B cell (primary cell): Measurements from ENCODE around the gene IFT88. TPM values are rescaled to one million over a fixed set of nuclear protein-coding genes. Genes with fewer than 3 reads are reported as not detected.

ENCODE experiments used
- ATAC-seq: fragments of 200-7000 bp; cut with Tn5 transposase; one replicate; pipeline ENCODE4 v1.10.0; 2021; ENCODE audit warnings: low read depth, mild to moderate bottlenecking, moderate number of reproducible peaks, moderate library complexity
- CTCF ChIA-PET: fragments of 350-600 bp; sonication (Branson Sonifier 250); formaldehyde crosslinking; loops from one replicate; lab custom pipeline; 2021; ENCODE audit warnings: antibody characterized with exemption, inconsistent platforms; lab: Charles Lee
- POLR2A ChIA-PET: fragments of 350-600 bp; sonication (Branson Sonifier 250); formaldehyde crosslinking; loops from one replicate; lab custom pipeline; 2021; ENCODE audit warnings: antibody characterized with exemption; lab: Charles Lee
- DNase-seq: peaks from one replicate; pipeline ENCODE4 v3.0.0; 2013
- H2AFZ ChIP-seq: 2 replicates; pipeline ENCODE4 v1.6.1; 2012; ENCODE audit warnings: mild to moderate bottlenecking, low read depth, low read length; ENCODE audit not compliant: insufficient read depth, poor library complexity, severe bottlenecking
- H3K27ac ChIP-seq, 2 donors: 1 replicate in 1 of 2; 2 replicates in 1 of 2; pipeline ENCODE4 v1.5.1; 2012 to 2013; ENCODE audit warnings: low read length in 2 of 2, mild to moderate bottlenecking in 2 of 2, moderate library complexity in 1 of 2
- H3K27me3 ChIP-seq, 4 experiments: fragments of 200-600 bp in 1 of 4; sonication (generic) in 1 of 4; replicated peaks in 1 of 4; 1 replicate in 2 of 4; 2 replicates in 2 of 4; pipeline versions ENCODE4 v1.6.1 to v1.7.0; 2013 to 2016; ENCODE audit warnings: low read length in 3 of 4, mild to moderate bottlenecking in 2 of 4, mixed read lengths in 1 of 4, moderate library complexity in 1 of 4; ENCODE audit not compliant: insufficient read depth in 4 of 4, control insufficient read depth in 3 of 4; ENCODE audit errors: control extremely low read depth in 1 of 4
- H3K36me3 ChIP-seq, 2 experiments: replicated peaks in 1 of 2; 1 replicate in 1 of 2; 2 replicates in 1 of 2; pipeline versions ENCODE4 v1.6.1 to v1.7.1; 2013; ENCODE audit warnings: low read length in 1 of 2; ENCODE audit not compliant: insufficient read depth in 2 of 2, control insufficient read depth in 1 of 2; ENCODE audit errors: control extremely low read depth in 1 of 2, extremely low read depth in 1 of 2
- H3K4me1 ChIP-seq, 2 donors: fragments of 200-600 bp in 1 of 2; sonication (generic) in 1 of 2; 1 replicate in 1 of 2; 2 replicates in 1 of 2; pipeline versions ENCODE4 v1.5.1 to v1.6.1; 2013 to 2017; ENCODE audit warnings: low read length in 2 of 2; ENCODE audit not compliant: control insufficient read depth in 2 of 2, insufficient read depth in 2 of 2
- H3K4me2 ChIP-seq: replicated peaks from 2 replicates; pipeline ENCODE3; 2012; ENCODE audit warnings: mild to moderate bottlenecking, low read depth, low read length; ENCODE audit not compliant: poor library complexity, severe bottlenecking
- H3K4me3 ChIP-seq, 5 experiments: fragments of 200-600 bp in 1 of 5; sonication (generic) in 1 of 5; 1 replicate in 3 of 5; 2 replicates in 2 of 5; pipeline versions ENCODE4 v1.5.1 to v1.7.0; 2011 to 2016; ENCODE audit warnings: low read length in 4 of 5, mild to moderate bottlenecking in 4 of 5, low read depth in 2 of 5, control low read depth in 1 of 5, moderate library complexity in 1 of 5; ENCODE audit not compliant: insufficient read depth in 1 of 5; ENCODE audit errors: control extremely low read depth in 1 of 5, extremely low read depth in 1 of 5
- H3K79me2 ChIP-seq: fragments of 200-600 bp; sonication (generic); one replicate; pipeline ENCODE4 v1.6.0; 2016; ENCODE audit warnings: low read length; ENCODE audit not compliant: control insufficient read depth, insufficient read depth
- H3K9ac ChIP-seq: fragments of 200-600 bp; sonication (generic); 2 replicates; pipeline ENCODE4 v1.6.1; 2017; ENCODE audit warnings: mild to moderate bottlenecking, low read length, moderate library complexity
- H3K9me3 ChIP-seq, 3 donors: one replicate each; pipeline versions ENCODE4 v1.6.1 to v1.7.1; 2013; ENCODE audit warnings: low read length in 2 of 3; ENCODE audit not compliant: control insufficient read depth in 2 of 3, insufficient read depth in 1 of 3; ENCODE audit errors: control extremely low read depth in 1 of 3
- H4K20me1 ChIP-seq: 2 replicates; pipeline ENCODE4 v1.6.0; 2012; ENCODE audit warnings: mild to moderate bottlenecking, low read length; ENCODE audit not compliant: insufficient read depth, control insufficient read depth, poor library complexity, severe bottlenecking
- H3K27ac Mint-ChIP-seq: one replicate; pipeline ENCODE4 v1.8.0; 2021; ENCODE audit warnings: mixed read lengths
- H3K27me3 Mint-ChIP-seq: one replicate; pipeline ENCODE4 v1.8.0; 2021; ENCODE audit warnings: mixed read lengths
- H3K4me1 Mint-ChIP-seq: one replicate; pipeline ENCODE4 v1.8.0; 2021; ENCODE audit warnings: mixed read lengths
- H3K4me3 Mint-ChIP-seq: one replicate; pipeline ENCODE4 v1.8.0; 2021; ENCODE audit warnings: mixed read lengths
- H3K9me3 Mint-ChIP-seq: one replicate; pipeline ENCODE4 v1.8.0; 2022; ENCODE audit warnings: mixed read lengths; ENCODE audit not compliant: insufficient read depth
- EZH2 ChIP-seq: IDR thresholded peaks from 2 replicates; pipeline ENCODE4 v1.6.1; 2012; ENCODE audit warnings: borderline replicate concordance, low read depth, mild to moderate bottlenecking, moderate library complexity, low read length; ENCODE audit not compliant: insufficient read depth, poor library complexity, severe bottlenecking
- WGBS: methylation state at CpG from one replicate; pipeline ENCODE4 v1.1.5; 2013; ENCODE audit warnings: missing lambda C conversion rate; ENCODE audit not compliant: insufficient coverage; 5-methylcytosine and 5-hydroxymethylcytosine counted together
- intact Hi-C: fragments of 100-400 bp; cut with micrococcal nuclease; formaldehyde crosslinking; loops from one replicate; pipeline ENCODE4 v1.10.0; 2022
- polyA plus RNA-seq: library from polyadenylated mRNA; depleted of rRNA; stranded (reverse); fragments of >200 nt; gene quantifications from 2 replicates; pipeline ENCODE4 v1.2.3, GENCODE V29; 2012
- total RNA-seq, 2 donors: library from RNA; stranded (reverse); fragments of 120-200 nt in 1 of 2; gene quantifications; 1 replicate in 1 of 2; 2 replicates in 1 of 2; pipeline versions ENCODE4 v1.2.3 to v1.2.4, GENCODE V29; 2013 to 2022
- TF ChIP-seq, protein P1 (sequence below): fragments of 200-600 bp; IDR thresholded peaks from one replicate; pipeline ENCODE4 v1.8.0; 2022; ENCODE audit warnings: antibody characterized with exemption, mild to moderate bottlenecking

The IFT88 gene
- total and polyA plus RNA-seq, 2 donors (not counting 1 experiment from before 2014, with no cell fraction given) = 8.0 to 23.3 TPM

DNA sequence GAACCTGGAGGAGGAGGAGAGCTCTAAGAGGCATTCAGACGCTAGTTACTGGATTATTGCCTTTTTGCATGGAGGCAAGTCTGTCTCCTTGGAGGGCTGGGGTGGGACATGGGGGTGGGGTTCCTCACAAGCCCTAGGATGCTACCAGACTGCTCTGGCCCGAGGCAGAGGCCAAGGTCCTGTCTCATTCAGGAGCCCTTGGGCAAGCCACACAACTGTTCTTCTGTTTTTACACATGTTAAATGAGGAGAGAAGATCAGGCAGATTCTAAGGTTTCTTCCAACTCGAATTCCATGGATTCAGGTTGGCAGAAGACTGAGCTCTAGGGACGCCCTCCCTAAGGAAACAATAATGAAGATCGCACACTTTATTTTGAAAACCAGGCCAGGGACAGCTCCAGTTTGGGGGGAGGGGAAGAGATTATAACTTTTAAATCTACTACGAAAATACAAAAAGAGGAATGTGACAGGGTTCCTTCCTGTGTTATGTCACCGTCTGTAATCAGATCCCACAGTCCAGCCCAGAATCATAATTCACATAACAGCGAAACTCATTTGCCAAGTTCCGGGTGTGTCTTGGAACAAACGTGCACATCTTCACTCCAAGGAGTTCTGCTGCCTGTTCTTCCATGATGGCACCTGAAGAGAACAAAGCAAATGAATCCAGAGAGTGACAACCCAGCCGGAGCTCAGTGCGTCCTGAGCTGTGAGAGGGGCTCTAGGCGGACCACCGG is 161.8 kb downstream of the IFT88 start:
- Histone ChIP-seq H3K4me3 (no peak overlapping the region), H3K9ac (no peak overlapping the region), H2AFZ (no peak overlapping the region), H3K4me2 (no peak overlapping the region), H3K27me3 (no peaks in the 10 kb centered on the region), H3K79me2 (no peaks in the 10 kb centered on the region), H4K20me1 (no peaks in the 10 kb centered on the region), H3K9me3 (peaks cover 0 to 2% (median 0%) of the 10 kb centered on the region in 3 donors), H3K4me1 (no peaks in the 10 kb centered on the region), H3K36me3 (no peaks in the 10 kb centered on the region), H3K27ac (no peak overlapping the region)
- intact Hi-C loops = no loop called here
- DNase-seq (no peak), ATAC-seq (no peak)
- Mint-ChIP-seq H3K4me1 (no peaks in the 10 kb centered on the region), H3K9me3 (no peaks in the 10 kb centered on the region), H3K27ac (no peak overlapping the region), H3K4me3 (no peak overlapping the region), H3K27me3 (no peaks in the 10 kb centered on the region)
- 82% methylated on average over 10 of the region's 14 CpGs for WGBS
- no peak for TF ChIP-seq EZH2
- TF ChIP-seq, protein P1, sequence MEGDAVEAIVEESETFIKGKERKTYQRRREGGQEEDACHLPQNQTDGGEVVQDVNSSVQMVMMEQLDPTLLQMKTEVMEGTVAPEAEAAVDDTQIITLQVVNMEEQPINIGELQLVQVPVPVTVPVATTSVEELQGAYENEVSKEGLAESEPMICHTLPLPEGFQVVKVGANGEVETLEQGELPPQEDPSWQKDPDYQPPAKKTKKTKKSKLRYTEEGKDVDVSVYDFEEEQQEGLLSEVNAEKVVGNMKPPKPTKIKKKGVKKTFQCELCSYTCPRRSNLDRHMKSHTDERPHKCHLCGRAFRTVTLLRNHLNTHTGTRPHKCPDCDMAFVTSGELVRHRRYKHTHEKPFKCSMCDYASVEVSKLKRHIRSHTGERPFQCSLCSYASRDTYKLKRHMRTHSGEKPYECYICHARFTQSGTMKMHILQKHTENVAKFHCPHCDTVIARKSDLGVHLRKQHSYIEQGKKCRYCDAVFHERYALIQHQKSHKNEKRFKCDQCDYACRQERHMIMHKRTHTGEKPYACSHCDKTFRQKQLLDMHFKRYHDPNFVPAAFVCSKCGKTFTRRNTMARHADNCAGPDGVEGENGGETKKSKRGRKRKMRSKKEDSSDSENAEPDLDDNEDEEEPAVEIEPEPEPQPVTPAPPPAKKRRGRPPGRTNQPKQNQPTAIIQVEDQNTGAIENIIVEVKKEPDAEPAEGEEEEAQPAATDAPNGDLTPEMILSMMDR = no peak
- CTCF ChIA-PET = interaction anchor here (0.6 kb wide), 1 partner anchor 11 kb away, joined by 3 read pairs; no protein-coding TSS in a partner anchor
- POLR2A ChIA-PET = no interaction called here
